ENCODE measurements around the gene ZNF770. TPM values are rescaled to one million over a fixed set of nuclear protein-coding genes. Genes with fewer than 3 reads are reported as not detected.
"Not testable (repeated sequence)": the region's sequence is repeated elsewhere in the genome, so short reads cannot be mapped to it uniquely, and the experiment has no call there.

The ZNF770 gene
- total RNA-seq, 1 donor from 2014 or later = 56.1 TPM

- H3K27me3 Mint-ChIP-seq (ENCODE audit: insufficient read depth, low read depth) = no peaks in the 10 kb centered on the region
- peaks cover 13% of the 10 kb centered on the region for H3K4me1 Mint-ChIP-seq
- peaks cover 6% of the 10 kb centered on the region for H3K36me3 Mint-ChIP-seq
- no peaks in the 10 kb centered on the region for H3K27me3 ChIP-seq
- H4K20me1 ChIP-seq (ENCODE audit: low read depth) = no peaks in the 10 kb centered on the region
- no peak overlapping the region for H3K4me3 ChIP-seq
- H3K9me3 Mint-ChIP-seq = no peaks in the 10 kb centered on the region
- peaks cover 11% of the 10 kb centered on the region for H3K79me2 ChIP-seq (ENCODE audit: low read depth)
- H3K9ac ChIP-seq = no peak overlapping the region
- no peak for TF ChIP-seq EZH2phosphoT487 (IDR thresholded peaks at IDR 0.05)
- no peak overlapping the region for H2AFZ ChIP-seq (replicated peaks)
- no peaks in the 10 kb centered on the region for H3K36me3 ChIP-seq
- peaks cover 1% of the 10 kb centered on the region for H3K4me1 ChIP-seq
- H3K4me2 ChIP-seq = no peak overlapping the region
- no peak overlapping the region for H3K27ac Mint-ChIP-seq
- no peak overlapping the region for H3K27ac ChIP-seq
- no peak for DNase-seq (ENCODE audit: low spot score)
- H3F3A ChIP-seq (ENCODE audit: low read depth) = peaks cover 3% of the 10 kb centered on the region
- H3K4me3 Mint-ChIP-seq = no peak overlapping the region
- no peaks in the 10 kb centered on the region for H3K9me3 ChIP-seq (ENCODE audit: low read depth)
These were observed 14.6 kb downstream of the ZNF770 start for GRCh38 chr15:34973512-34973911.

DNA sequence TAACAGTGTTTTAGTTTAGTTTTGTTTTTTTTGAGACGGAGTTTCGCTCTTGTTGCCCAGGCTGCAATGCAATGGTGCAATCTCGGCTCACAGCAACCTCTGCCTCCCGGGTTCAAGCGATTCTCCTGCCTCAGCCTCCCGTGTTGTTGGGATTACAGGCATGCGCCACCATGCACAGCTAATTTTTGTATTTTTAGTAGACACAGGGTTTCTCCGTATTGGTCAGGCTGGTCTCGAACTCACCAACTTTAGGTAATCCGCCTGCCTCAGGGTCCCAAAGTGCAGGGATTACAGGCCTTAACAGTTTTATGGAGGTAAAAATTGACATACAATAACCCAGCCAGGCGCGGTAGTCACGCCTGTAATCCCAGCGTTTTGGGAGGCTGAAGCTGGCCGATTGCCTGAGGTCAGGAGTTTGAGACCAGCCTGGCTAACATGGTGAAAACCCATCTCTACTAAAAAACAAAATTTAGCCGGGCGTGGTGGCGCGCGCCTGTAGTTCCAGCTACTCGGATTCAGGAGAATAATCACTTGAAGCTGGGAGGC lies 17.9 kb downstream of the ZNF770 start:
- H3K79me2 ChIP-seq (ENCODE audit: low read depth) = peaks cover 44% of the 10 kb centered on the region
- not testable (repeated sequence) for H3K27ac ChIP-seq; H3K27me3 Mint-ChIP-seq (ENCODE audit: insufficient read depth, low read depth); H3K36me3 ChIP-seq; H3K9me3 Mint-ChIP-seq; DNase-seq (ENCODE audit: low spot score); H3K9ac ChIP-seq; H3K4me1 ChIP-seq; H3K27ac Mint-ChIP-seq; H4K20me1 ChIP-seq (ENCODE audit: low read depth); H3K36me3 Mint-ChIP-seq; H3F3A ChIP-seq (ENCODE audit: low read depth); H3K27me3 ChIP-seq; H3K9me3 ChIP-seq (ENCODE audit: low read depth)
- H3K4me2 ChIP-seq = peak overlapping the region; percentile 91
- H2AFZ ChIP-seq (replicated peaks) = peak overlapping the region; percentile 10
- Mint-ChIP-seq H3K4me1 (peaks cover 17% of the 10 kb centered on the region), H3K4me3 (peak overlapping the region; percentile 100)
- H3K4me3 ChIP-seq = peak overlapping the region; percentile 87

GRCh38 chr15:34969340-34970097 lies 18.6 kb downstream of the ZNF770 start, which contains the start of gene AQR:
Gene AQR (minus strand): TSS chr15:34969742. CDS start chr15:34969613, 129 bp downstream.
- Mint-ChIP-seq H3K9me3 (no peaks in the 10 kb centered on the region), H3K27me3 (ENCODE audit: insufficient read depth, low read depth) (no peaks in the 10 kb centered on the region)
- no peak for TF ChIP-seq EZH2 (IDR thresholded peaks at IDR 0.05)
- TF ChIP-seq EZH2phosphoT487 (IDR thresholded peaks at IDR 0.05) = peak; percentile 24
- TF ChIP-seq CTCF (IDR thresholded peaks at IDR 0.05) = peak; percentile 71

DNA sequence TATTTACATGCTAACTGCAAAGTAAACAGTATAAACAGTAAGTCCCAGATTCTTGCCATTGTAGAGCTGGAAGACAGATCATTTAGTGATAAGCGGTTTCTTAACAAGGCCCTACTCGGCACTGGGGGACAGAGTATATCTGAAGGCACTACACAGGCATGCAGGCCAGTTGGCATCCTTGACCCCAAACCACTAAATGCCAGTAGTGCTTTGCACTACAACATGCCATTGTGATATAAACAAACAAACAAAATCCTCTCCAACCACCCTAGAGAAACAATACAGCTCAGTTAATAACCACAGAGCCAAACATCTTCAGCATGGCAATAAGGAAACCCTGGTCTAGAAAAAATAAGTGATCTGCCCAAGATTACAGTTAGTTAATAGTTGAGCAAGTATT lies 23.8 kb downstream of the ZNF770 start:
- Histone ChIP-seq H3K4me1 (peaks cover 3% of the 10 kb centered on the region), H3K79me2 (ENCODE audit: low read depth) (peaks cover 60% of the 10 kb centered on the region), H3K36me3 (no peaks in the 10 kb centered on the region), H4K20me1 (ENCODE audit: low read depth) (peaks cover 8% of the 10 kb centered on the region), H3K9me3 (ENCODE audit: low read depth) (no peaks in the 10 kb centered on the region), H3K9ac (no peak overlapping the region), H3K4me3 (no peak overlapping the region), H3K4me2 (no peak overlapping the region), H3F3A (ENCODE audit: low read depth) (no peaks in the 10 kb centered on the region), H2AFZ (replicated peaks) (no peak overlapping the region), H3K27ac (no peak overlapping the region), H3K27me3 (no peaks in the 10 kb centered on the region)
- no peak for DNase-seq (ENCODE audit: low spot score)
- Mint-ChIP-seq H3K36me3 (peaks cover 9% of the 10 kb centered on the region), H3K4me1 (peaks cover 12% of the 10 kb centered on the region), H3K27ac (no peak overlapping the region), H3K4me3 (no peak overlapping the region), H3K27me3 (ENCODE audit: insufficient read depth, low read depth) (no peaks in the 10 kb centered on the region), H3K9me3 (no peaks in the 10 kb centered on the region)
- TF ChIP-seq EZH2phosphoT487 (IDR thresholded peaks at IDR 0.05) (no peak), EZH2 (IDR thresholded peaks at IDR 0.05) (no peak), CTCF (IDR thresholded peaks at IDR 0.05) (no peak)

More at GRCh38 chr15:34969340-34970097, 18.6 kb downstream of the ZNF770 start, which contains the start of gene AQR:
- Histone ChIP-seq H3K9ac (peak within 1 kb of the TSS; percentile 83), H3K27ac (peak within 1 kb of the TSS; percentile 54), H3K4me1 (peaks cover 3% of the 10 kb centered on the region), H3K9me3 (ENCODE audit: low read depth) (no peaks in the 10 kb centered on the region), H3K4me3 (peak within 1 kb of the TSS; percentile 87), H4K20me1 (ENCODE audit: low read depth) (peaks cover 3% of the 10 kb centered on the region), H2AFZ (replicated peaks) (peak within 1 kb of the TSS; percentile 71), H3K27me3 (no peaks in the 10 kb centered on the region), H3K79me2 (ENCODE audit: low read depth) (peaks cover 50% of the 10 kb centered on the region), H3K36me3 (no peaks in the 10 kb centered on the region), H3F3A (ENCODE audit: low read depth) (peaks cover 3% of the 10 kb centered on the region), H3K4me2 (peak within 1 kb of the TSS; percentile 91)
- DNase-seq (ENCODE audit: low spot score) = peak; percentile 97
- peak within 1 kb of the TSS; percentile 100 for H3K4me3 Mint-ChIP-seq
- H3K27ac Mint-ChIP-seq = peak within 1 kb of the TSS; percentile 99
- H3K4me1 Mint-ChIP-seq = peaks cover 17% of the 10 kb centered on the region
- H3K36me3 Mint-ChIP-seq = peaks cover 2% of the 10 kb centered on the region
